ENCODE results near the gene ITGA8. TPM values are rescaled to one million over a fixed set of nuclear protein-coding genes. Genes with fewer than 3 reads are reported as not detected.

ITGA8 gene
- total and polyA plus RNA-seq, 12 donors, result 4.7 to 46.0 (median 22.2) TPM

DNA sequence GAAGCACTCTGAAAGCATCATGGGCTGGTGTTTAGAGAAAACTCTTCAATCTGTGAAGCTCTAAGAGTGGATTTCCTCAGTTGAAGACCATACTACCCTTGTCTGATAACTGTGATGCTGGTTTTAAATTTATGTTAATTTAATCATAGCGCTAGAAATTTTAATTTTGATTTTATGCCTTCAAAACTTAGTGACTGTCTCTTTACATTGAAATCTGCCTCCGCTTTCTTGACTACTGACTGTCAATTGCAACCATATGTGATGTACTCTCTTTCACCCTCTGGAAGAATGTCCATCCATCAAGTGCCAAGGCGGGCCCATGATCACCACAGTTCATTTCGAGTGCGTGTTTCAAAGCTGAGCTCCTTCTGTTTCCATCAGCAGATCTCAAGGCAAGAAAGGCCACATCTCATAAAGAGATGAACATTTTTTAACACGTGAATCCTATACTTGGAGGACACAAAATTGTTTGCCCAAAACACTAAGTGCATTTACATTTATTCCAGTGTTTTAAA, 147.1 kb downstream of the ITGA8 start:
- TF ChIP-seq, protein P1, sequence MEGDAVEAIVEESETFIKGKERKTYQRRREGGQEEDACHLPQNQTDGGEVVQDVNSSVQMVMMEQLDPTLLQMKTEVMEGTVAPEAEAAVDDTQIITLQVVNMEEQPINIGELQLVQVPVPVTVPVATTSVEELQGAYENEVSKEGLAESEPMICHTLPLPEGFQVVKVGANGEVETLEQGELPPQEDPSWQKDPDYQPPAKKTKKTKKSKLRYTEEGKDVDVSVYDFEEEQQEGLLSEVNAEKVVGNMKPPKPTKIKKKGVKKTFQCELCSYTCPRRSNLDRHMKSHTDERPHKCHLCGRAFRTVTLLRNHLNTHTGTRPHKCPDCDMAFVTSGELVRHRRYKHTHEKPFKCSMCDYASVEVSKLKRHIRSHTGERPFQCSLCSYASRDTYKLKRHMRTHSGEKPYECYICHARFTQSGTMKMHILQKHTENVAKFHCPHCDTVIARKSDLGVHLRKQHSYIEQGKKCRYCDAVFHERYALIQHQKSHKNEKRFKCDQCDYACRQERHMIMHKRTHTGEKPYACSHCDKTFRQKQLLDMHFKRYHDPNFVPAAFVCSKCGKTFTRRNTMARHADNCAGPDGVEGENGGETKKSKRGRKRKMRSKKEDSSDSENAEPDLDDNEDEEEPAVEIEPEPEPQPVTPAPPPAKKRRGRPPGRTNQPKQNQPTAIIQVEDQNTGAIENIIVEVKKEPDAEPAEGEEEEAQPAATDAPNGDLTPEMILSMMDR (IDR thresholded peaks at IDR 0.05), result no peak
- no peak for TF ChIP-seq POLR2A (IDR thresholded peaks at IDR 0.05)
- Histone ChIP-seq H3K27ac (no peak overlapping the region), H3K36me3 (replicated peaks in 1 of 2) (no peaks in the 10 kb centered on the region), H3K4me3 (no peak overlapping the region), H3K4me1 (replicated peaks in 1 of 2) (peaks cover 0 to 6% of the 10 kb centered on the region in 2 donors), H3K27me3 (no peaks in the 10 kb centered on the region), H3K9me3 (replicated peaks in 1 of 3) (no peaks in the 10 kb centered on the region)
- WGBS, 4 donors, result 87 to 94% (median 92%) methylated on average over 6 of the region's 6 CpGs
- intact Hi-C loops (cut with DNase I), result no loop called here
- no peak for DNase-seq

DNA sequence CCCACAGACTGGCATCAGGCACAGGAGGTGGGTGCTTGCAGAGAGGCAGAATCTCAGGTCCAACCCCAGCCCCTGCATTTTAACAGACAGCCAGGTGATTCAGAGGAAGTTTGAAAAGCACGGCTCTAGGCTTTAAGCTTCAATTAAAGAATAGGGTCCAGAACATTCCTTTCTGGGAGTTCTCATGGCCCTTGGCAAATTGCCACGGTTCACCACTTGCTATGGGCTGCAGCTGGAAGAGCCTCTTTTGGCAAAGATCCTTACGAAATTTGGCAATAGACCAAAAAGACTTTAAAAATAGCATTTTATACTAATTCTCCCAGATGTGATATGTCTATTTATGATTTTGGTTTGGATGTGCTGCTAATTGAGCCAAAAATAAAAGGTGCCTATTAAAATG, 148.1 kb downstream of the ITGA8 start:
- H3K4me3 ChIP-seq, result no peak overlapping the region
- peaks cover 0 to 6% of the 10 kb centered on the region in 2 donors for H3K4me1 ChIP-seq (replicated peaks in 1 of 2)
- TF ChIP-seq POLR2A (IDR thresholded peaks at IDR 0.05), result no peak
- TF ChIP-seq, protein P1 (IDR thresholded peaks at IDR 0.05), result no peak
- H3K27me3 ChIP-seq, result no peaks in the 10 kb centered on the region
- intact Hi-C loops (cut with DNase I), result no loop called here
- H3K27ac ChIP-seq, result no peak overlapping the region
- DNase-seq, result peak; percentile 29 to 79 (median 56)
- 12 to 28% (median 26%) methylated on average over 3 of the region's 3 CpGs for WGBS, 4 donors
- H3K9me3 ChIP-seq (replicated peaks in 1 of 3), result no peaks in the 10 kb centered on the region
- no peaks in the 10 kb centered on the region for H3K36me3 ChIP-seq (replicated peaks in 1 of 2)

DNA sequence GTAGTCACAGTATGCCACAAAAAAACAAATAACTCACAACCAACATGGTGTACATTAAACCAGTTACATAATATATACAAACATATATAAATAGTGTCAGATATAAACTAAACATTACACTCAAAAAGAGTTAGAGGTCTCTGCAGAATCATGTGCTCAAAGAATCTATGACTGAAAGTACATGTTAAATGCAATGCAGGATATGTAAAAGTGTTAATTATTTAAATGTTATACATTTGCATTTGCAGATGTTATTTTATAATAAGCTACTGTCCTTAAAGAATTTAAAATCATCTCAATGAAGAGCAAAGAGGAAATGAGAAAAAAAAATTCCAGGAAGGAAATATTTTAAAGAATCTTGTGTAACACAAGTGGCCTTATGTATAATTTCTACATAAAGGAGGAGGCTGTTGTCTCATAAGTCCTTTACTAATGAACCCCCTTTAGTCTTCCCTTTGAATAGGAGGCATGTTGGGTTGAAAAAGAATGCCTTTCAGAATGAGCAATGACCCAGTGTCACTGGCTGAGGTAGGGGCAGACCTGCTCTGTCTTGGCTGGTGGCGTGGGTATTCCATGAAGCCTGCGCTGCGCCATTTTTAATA, 148.9 kb downstream of the ITGA8 start:
- H3K36me3 ChIP-seq (replicated peaks in 1 of 2), result no peaks in the 10 kb centered on the region
- peaks cover 0 to 6% of the 10 kb centered on the region in 2 donors for H3K4me1 ChIP-seq (replicated peaks in 1 of 2)
- H3K27me3 ChIP-seq, result no peaks in the 10 kb centered on the region
- H3K4me3 ChIP-seq, result no peak overlapping the region
- DNase-seq, result no peak
- 94 to 98% (median 97%) methylated on average over 3 of the region's 3 CpGs for WGBS, 4 donors
- TF ChIP-seq, protein P1 (IDR thresholded peaks at IDR 0.05), result no peak
- no peak for TF ChIP-seq POLR2A (IDR thresholded peaks at IDR 0.05)
- no peak overlapping the region for H3K27ac ChIP-seq
- intact Hi-C loops (cut with DNase I), result no loop called here
- H3K9me3 ChIP-seq (replicated peaks in 1 of 3), result no peaks in the 10 kb centered on the region

DNA sequence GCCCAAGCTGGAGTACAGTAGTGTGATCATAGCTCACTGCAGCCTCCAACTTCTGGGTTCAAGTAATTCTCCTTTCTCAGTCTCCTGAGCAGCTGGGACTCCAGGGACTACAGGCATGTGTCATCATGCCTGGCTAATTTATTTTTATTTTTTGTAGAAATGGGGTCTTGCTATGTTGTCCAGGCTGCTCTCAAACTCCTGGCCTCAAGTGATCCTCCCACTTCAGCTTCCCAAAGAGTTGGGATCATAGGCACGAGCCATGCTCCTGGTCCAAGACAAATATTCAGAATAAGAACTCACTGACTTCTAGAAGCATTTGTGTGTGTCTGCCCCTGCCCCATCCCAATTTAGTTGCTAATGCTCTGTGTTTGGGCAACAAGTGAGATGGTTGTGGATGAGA, 151.8 kb downstream of the ITGA8 start:
- intact Hi-C loops (cut with DNase I), result no loop called here
- H3K9me3 ChIP-seq (replicated peaks in 1 of 3), result no peaks in the 10 kb centered on the region
- peaks cover 0 to 6% of the 10 kb centered on the region in 2 donors for H3K4me1 ChIP-seq (replicated peaks in 1 of 2)
- no peak overlapping the region for H3K4me3 ChIP-seq
- H3K36me3 ChIP-seq (replicated peaks in 1 of 2), result no peaks in the 10 kb centered on the region
- TF ChIP-seq POLR2A (IDR thresholded peaks at IDR 0.05), result no peak
- TF ChIP-seq, protein P1 (IDR thresholded peaks at IDR 0.05), result no peak
- 45 to 86% (median 81%) methylated on average over 1 of the region's 1 CpG for WGBS, 4 donors
- DNase-seq, result no peak
- no peak overlapping the region for H3K27ac ChIP-seq
- H3K27me3 ChIP-seq, result no peaks in the 10 kb centered on the region
